WTC11 (cell line): ENCODE results near the gene CAMSAP1.

Experiments
- HMGA2 ChIP-seq: fragments of 250-450 bp; sonication (Bioruptor Pico); IDR thresholded peaks from 2 replicates; pipeline ENCODE4 v1.4.0; 2021; ENCODE audit warnings: mild to moderate bottlenecking, moderate library complexity
- JAZF1 ChIP-seq: fragments of 250-450 bp; sonication (Bioruptor Pico); IDR thresholded peaks from 2 replicates; pipeline ENCODE4 v1.9.0; 2021; ENCODE audit warnings: moderate library complexity, mild to moderate bottlenecking, inconsistent platforms
- KAT7 ChIP-seq: sonication (generic); formaldehyde crosslinking; IDR thresholded peaks from 2 replicates; pipeline ENCODE4 v1.8.1; 2023; ENCODE audit warnings: missing genetic modification reagents, mild to moderate bottlenecking, borderline replicate concordance
- NFYB ChIP-seq: sonication (generic); formaldehyde crosslinking; conservative IDR thresholded peaks from 2 replicates; pipeline ENCODE4 v1.8.0; 2022; ENCODE audit warnings: low read depth, missing genetic modification reagents
- SP1 ChIP-seq: sonication (generic); formaldehyde crosslinking; conservative IDR thresholded peaks from 2 replicates; pipeline ENCODE4 v1.8.1; 2022; ENCODE audit warnings: missing genetic modification reagents
- ZNF138 ChIP-seq: sonication (generic); formaldehyde crosslinking; conservative IDR thresholded peaks from 2 replicates; pipeline ENCODE4 v1.8.1; 2022; ENCODE audit warnings: mild to moderate bottlenecking, moderate library complexity, missing genetic modification reagents
- TF ChIP-seq, protein P1 (sequence below): sonication (generic); formaldehyde crosslinking; conservative IDR thresholded peaks from 2 replicates; pipeline ENCODE4 v1.8.1; 2022; ENCODE audit warnings: mild to moderate bottlenecking, missing genetic modification reagents
- TF ChIP-seq, protein P2 (sequence below): fragments of 200-600 bp; IDR thresholded peaks from 2 replicates; pipeline ENCODE4 v1.8.0; 2022; ENCODE audit warnings: antibody characterized with exemption
- TF ChIP-seq, protein P3 (sequence below): sonication (generic); formaldehyde crosslinking; IDR thresholded peaks from 2 replicates; pipeline ENCODE4 v1.8.0; 2023; ENCODE audit warnings: missing genetic modification reagents

DNA sequence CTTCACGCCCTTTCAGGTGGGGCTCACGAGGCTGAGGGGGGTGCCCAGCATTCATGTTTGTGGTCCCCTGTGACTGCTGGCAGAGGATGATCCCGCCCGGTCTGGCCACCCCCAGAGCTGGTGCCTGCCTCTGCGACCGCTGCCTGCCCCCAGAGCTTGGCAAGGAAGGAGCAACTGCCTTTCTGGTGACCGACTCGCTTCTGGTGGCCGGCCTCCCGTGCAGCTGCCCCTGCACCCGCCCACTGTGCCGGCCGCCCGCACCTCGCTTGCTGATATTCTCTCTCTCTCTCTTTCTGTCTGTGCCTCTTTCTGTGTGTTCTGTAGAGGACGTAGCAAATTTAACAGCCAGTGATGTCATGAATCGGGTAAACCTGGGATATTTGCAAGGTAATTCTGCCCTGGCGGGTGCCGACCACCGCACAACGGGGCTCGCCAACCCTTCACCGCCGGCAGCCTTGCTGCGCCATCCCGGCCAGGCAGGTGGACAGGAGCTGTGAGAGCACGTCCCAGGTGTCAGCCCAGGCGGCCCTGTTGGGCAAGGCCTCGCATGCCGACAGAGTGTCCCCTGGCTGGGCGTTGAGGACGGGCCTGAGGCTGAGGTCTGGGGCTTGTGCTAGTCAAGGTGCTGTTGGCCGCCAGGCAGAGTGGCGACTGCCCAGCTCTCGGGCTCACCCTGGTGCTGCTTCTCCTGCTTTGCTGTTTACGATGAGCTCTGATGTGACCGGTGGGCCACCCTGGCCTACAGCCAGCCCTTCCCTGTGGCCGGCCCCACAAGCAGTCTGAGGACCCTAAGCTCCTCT, 119.4 kb downstream of the CAMSAP1 start:
- TF ChIP-seq, protein P1, sequence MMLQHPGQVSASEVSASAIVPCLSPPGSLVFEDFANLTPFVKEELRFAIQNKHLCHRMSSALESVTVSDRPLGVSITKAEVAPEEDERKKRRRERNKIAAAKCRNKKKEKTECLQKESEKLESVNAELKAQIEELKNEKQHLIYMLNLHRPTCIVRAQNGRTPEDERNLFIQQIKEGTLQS: no peak
- TF ChIP-seq, protein P2, sequence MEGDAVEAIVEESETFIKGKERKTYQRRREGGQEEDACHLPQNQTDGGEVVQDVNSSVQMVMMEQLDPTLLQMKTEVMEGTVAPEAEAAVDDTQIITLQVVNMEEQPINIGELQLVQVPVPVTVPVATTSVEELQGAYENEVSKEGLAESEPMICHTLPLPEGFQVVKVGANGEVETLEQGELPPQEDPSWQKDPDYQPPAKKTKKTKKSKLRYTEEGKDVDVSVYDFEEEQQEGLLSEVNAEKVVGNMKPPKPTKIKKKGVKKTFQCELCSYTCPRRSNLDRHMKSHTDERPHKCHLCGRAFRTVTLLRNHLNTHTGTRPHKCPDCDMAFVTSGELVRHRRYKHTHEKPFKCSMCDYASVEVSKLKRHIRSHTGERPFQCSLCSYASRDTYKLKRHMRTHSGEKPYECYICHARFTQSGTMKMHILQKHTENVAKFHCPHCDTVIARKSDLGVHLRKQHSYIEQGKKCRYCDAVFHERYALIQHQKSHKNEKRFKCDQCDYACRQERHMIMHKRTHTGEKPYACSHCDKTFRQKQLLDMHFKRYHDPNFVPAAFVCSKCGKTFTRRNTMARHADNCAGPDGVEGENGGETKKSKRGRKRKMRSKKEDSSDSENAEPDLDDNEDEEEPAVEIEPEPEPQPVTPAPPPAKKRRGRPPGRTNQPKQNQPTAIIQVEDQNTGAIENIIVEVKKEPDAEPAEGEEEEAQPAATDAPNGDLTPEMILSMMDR: no peak
- TF ChIP-seq NFYB (CRISPR knock-in tag): no peak
- TF ChIP-seq, protein P3, sequence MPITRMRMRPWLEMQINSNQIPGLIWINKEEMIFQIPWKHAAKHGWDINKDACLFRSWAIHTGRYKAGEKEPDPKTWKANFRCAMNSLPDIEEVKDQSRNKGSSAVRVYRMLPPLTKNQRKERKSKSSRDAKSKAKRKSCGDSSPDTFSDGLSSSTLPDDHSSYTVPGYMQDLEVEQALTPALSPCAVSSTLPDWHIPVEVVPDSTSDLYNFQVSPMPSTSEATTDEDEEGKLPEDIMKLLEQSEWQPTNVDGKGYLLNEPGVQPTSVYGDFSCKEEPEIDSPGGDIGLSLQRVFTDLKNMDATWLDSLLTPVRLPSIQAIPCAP (CRISPR knock-in tag): no peak
- TF ChIP-seq SP1 (CRISPR knock-in tag): no peak
- TF ChIP-seq JAZF1 (CRISPR knock-in tag): no peak
- no peak for TF ChIP-seq ZNF138 (CRISPR knock-in tag)
- no peak for TF ChIP-seq KAT7 (CRISPR knock-in tag)
- TF ChIP-seq HMGA2 (CRISPR knock-in tag): no peak
